Measurements from ENCODE around the gene REV1. TPM values are rescaled to one million over a fixed set of nuclear protein-coding genes. Genes with fewer than 3 reads are reported as not detected.

REV1 gene
- total and polyA plus RNA-seq, 9 of the 15 experiments (the other 6 are each of a cell fraction or from before 2014, with no cell fraction given): 12.8 to 54.4 (median 29.6) TPM

- TF ChIP-seq ZBTB33 (CRISPR knock-in tag; IDR thresholded peaks at IDR 0.05): no peak
- no peak for TF ChIP-seq FOS (IDR thresholded peaks at IDR 0.05; ENCODE audit: extremely low read depth, insufficient read length)
- TF ChIP-seq GTF2E2 (tag; IDR thresholded peaks at IDR 0.05): no peak
These were observed 6.2 kb upstream of the REV1 start (continued) for GRCh38 chr2:99496021-99496420.

- in situ Hi-C loops (cut with MboI): no loop called here
These were observed 5.5 kb upstream of the REV1 start for GRCh38 chr2:99495115-99495860.

More at GRCh38 chr2:99495115-99495860, 5.5 kb upstream of the REV1 start:
- DNase-seq (ENCODE audit: extremely low read depth in 1 of 4, low spot score in 3 of 4) (no peak), ATAC-seq (no peak), FAIRE-seq (no peak)
- BruUV-seq (replicated peaks): no TSS peak
- no peak overlapping the region for H3K9ac ChIP-seq (ENCODE audit: insufficient read depth in 1 of 2, low read depth in 2 of 2, low read length in 2 of 2)
- peaks cover 0 to 3% of the 10 kb centered on the region in 2 experiments; a peak in 2 of 5 replicates for H3K27me3 ChIP-seq (ENCODE audit: control insufficient read depth in 2 of 2, insufficient read depth in 2 of 2, low read length in 2 of 2)
- H4K20me1 ChIP-seq (replicated peaks; ENCODE audit: control insufficient read depth, insufficient read depth, low read length): no peaks in the 10 kb centered on the region
- CTCF ChIA-PET (ENCODE audit: low intra/inter-chr PET ratio): interaction anchor here (0.6 kb wide), 1 partner anchor 199 kb away, joined by 3 read pairs; no protein-coding TSS in a partner anchor
- no peak overlapping the region for H3K4me2 ChIP-seq (ENCODE audit: insufficient read depth, low read length)
- no peaks in the 10 kb centered on the region for H3K79me2 ChIP-seq (ENCODE audit: control insufficient read depth, insufficient read depth, low read length)
- H3K27ac ChIP-seq (ENCODE audit: extremely low read depth, low read depth, low read length): no peak overlapping the region
- H3K4me1 ChIP-seq (replicated peaks in 1 of 2; ENCODE audit: control insufficient read depth in 2 of 2, insufficient read depth in 2 of 2, low read length in 2 of 2): peaks cover 4 to 7% of the 10 kb centered on the region in 2 experiments; a peak in 3 of 5 replicates
- H2AFZ ChIP-seq (ENCODE audit: low read depth, low read length): peak overlapping the region; percentile 72
- intact Hi-C loops (cut with micrococcal nuclease): loop anchor here (10.0 kb wide), 1 partner anchor 410 kb away; no protein-coding TSS in a partner anchor
- no peaks in the 10 kb centered on the region for H3K9me3 ChIP-seq (replicated peaks; ENCODE audit: control insufficient read depth, insufficient read depth, low read depth, low read length)
- H3K4me3 ChIP-seq: no peak overlapping the region
- WGBS (ENCODE audit: insufficient coverage, low coverage, missing lambda C conversion rate): 66% methylated on average over 4 of the region's 4 CpGs
- TF ChIP-seq C11orf30 (IDR thresholded peaks at IDR 0.05; ENCODE audit: low read depth) (peak; percentile 26; the same call in 1 of the 2 replicates), ARID3A (IDR thresholded peaks at IDR 0.05; ENCODE audit: borderline replicate concordance, low read depth, low read length) (no peak), MAFG (tag; conservative IDR thresholded peaks at IDR 0.05) (peak; percentile 28; the same call in 1 of the 2 replicates), USF2 (CRISPR knock-in tag; IDR thresholded peaks at IDR 0.05) (no peak), NFE2 (IDR thresholded peaks at IDR 0.05; ENCODE audit: low read depth) (peak; percentile 50), ZNF316 (IDR thresholded peaks at IDR 0.05) (peak; percentile 21; the same call in 1 of the 2 replicates), ZNF41 (CRISPR knock-in tag; conservative IDR thresholded peaks at IDR 0.05) (no peak)
- no peaks in the 10 kb centered on the region for H3K36me3 ChIP-seq (ENCODE audit: control insufficient read depth, insufficient read depth, low read length)
- POLR2A ChIA-PET: no interaction called here
- no peaks in the 10 kb centered on the region for H3K9me1 ChIP-seq (ENCODE audit: control insufficient read depth, insufficient read depth, low read length)
